GM18520 (cell line): ENCODE measurements around the gene IRAK3.
A peak's percentile ranks its signal among the peaks of the same experiment; 100 is the strongest.

Source experiments
- ATAC-seq: cut with Tn5 transposase; IDR thresholded peaks from one replicate; pipeline ENCODE4 v1.9.1; 2021; ENCODE audit not compliant: unreplicated experiment

Gene IRAK3

DNA sequence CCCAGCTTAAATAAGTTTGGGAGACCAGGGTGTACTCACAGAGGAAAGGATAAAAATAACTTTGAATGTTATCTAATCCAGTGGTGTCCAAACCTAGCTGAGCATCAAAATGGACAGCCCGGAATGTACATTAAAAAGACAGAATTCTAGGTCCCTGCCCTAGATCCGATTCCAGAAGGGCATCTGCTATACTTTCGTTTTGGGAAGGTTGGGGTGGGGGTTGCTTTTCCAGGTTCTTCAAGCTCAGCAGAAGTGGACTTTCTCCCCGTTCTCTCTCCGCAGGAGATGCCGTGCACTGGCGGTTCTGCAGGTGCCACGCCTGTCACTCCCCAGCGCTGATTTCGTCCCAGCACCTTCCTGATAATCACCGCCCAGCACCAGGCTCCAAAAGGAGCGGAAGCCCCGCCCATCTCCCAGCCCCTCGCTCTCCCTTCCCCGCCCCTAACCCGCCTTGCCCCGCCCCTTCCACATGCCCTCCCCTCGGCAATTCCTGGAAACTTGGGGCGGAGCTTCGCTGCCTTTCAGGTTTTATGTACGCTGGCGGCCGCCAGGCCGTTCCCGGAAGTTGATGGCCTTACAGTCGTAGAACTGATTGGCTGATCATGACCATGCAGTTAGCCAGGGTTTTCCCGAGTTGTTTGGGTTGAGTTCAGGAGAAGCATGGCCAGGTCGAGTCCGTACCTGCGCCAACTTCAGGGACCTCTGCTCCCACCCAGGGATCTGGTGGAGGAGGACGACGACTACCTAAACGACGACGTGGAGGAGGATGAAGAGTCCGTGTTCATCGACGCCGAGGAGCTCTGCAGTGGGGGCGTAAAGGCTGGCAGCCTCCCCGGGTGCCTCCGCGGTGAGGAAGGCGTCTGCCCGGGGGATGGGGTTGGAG, 113.2 kb downstream of the IRAK3 start, which contains the start of gene HELB:
TSS of gene HELB (plus strand) at position 550 of the 883 bp plus-strand sequence. CDS start at position 661, 111 bp downstream.
- peak; percentile 92 for ATAC-seq

DNA sequence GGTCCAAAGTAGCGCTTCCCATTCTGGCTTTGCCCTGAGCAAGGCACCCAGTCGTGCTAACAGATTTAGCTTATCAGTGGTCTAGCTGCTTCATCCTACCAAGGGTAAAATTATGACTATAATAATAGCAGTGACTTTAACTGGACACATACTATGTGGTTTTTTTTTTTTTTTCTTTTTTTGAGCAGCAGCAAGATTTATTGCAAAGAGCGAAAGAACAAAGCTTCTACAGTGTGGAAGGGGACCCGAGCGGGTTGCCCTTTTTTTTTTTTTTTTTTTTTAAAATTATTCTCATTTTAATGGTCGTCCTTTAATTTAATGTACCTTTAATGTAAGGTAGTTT, 113.8 kb downstream of the IRAK3 start:
- ATAC-seq, result no peak

DNA sequence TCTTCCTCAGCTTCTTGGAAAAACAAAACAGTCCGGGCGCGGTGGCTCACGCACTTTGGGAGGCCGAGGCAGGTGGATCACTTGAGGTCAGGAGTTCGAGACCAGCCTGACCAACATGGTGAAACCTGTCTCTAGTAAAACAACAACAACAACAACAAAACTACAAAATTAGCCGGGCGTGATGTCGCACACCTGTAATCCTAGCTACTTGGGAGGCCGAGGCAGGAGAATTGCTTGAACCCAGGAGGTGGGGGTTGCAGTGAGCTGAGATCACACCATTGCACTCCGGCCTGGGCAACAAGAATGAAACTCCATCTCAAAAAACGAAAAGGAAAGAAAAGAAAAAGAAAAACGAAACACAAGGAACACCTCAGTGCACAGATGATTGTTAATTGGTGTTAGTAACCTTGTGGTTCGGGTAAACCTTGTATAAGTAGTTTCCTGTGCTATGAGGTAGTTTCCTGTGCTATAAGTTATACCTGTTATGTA, 114.3 kb downstream of the IRAK3 start:
- peak; percentile 59 for ATAC-seq
